HG02884 (cell line): ENCODE results near the gene ZNF382.
"Not testable (repeated sequence)": the region's sequence is repeated elsewhere in the genome, so short reads cannot be mapped to it uniquely, and the experiment has no call there.

ENCODE experiments used
- ATAC-seq: cut with Tn5 transposase; IDR thresholded peaks from one replicate; pipeline ENCODE4 v1.9.1; 2021; ENCODE audit warnings: mild to moderate bottlenecking, moderate library complexity; ENCODE audit not compliant: unreplicated experiment

ZNF382 gene

GRCh38 chr19:36605101-36605876 is at the start of gene ZNF382:
Gene ZNF382, plus strand, starts transcription at chr19:36605313. Its CDS starts 4,602 bp downstream, at chr19:36609915.
- ATAC-seq: peak; percentile 57

- ATAC-seq: no peak
Measured at GRCh38 chr19:36564391-36564790, 40.7 kb upstream of the ZNF382 start.

- ATAC-seq: no peak
Measured at GRCh38 chr19:36572593-36573019, 32.5 kb upstream of the ZNF382 start.

- ATAC-seq: peak; percentile 81
Measured at GRCh38 chr19:36573020-36573894, 31.9 kb upstream of the ZNF382 start, which contains the start of gene ZNF529. Gene ZNF529, minus strand, starts transcription at chr19:36573292. Its CDS starts 946 bp downstream, at chr19:36572346.

DNA sequence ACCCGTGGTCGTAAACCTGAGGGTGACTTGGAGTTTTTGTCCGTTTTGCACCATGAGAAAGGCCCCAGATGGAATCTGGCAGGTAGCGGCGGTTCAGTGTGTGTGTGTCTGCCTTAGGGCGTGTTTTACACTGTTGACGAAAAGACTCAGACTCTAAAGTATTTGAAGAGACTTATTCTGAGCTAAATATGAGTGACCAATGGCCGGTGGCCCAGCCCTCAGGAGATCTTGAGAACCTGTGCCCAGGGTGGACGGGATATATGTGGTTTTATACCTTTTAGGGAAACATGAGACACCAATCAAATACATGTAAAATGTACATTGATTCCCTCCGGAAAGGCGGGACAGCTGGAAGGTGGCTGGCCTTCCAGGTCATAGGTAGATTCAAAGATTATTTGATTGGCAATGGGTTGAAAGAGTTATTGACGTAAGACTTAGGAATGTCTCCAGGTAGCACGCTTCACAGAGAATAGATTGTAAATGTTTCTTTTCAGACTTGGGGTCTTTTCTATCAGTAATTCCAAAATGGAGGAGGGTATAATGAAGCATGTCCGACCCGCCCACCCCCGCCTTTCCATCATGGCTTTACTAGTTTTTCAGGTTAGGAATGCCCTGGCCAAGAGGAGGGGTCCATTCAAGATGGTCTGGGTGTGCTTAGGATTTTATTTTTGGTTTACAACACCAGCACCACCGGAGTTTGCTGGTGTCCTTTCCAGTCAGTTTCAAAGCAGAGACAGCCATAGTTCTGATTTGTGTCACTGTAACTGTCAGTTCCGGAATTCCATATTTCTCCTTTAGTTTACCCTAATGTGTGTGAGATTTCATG is 31.0 kb upstream of the ZNF382 start:
- peak; percentile 16 for ATAC-seq

- no peak for ATAC-seq
Measured at GRCh38 chr19:36574741-36575140, 30.4 kb upstream of the ZNF382 start.

DNA sequence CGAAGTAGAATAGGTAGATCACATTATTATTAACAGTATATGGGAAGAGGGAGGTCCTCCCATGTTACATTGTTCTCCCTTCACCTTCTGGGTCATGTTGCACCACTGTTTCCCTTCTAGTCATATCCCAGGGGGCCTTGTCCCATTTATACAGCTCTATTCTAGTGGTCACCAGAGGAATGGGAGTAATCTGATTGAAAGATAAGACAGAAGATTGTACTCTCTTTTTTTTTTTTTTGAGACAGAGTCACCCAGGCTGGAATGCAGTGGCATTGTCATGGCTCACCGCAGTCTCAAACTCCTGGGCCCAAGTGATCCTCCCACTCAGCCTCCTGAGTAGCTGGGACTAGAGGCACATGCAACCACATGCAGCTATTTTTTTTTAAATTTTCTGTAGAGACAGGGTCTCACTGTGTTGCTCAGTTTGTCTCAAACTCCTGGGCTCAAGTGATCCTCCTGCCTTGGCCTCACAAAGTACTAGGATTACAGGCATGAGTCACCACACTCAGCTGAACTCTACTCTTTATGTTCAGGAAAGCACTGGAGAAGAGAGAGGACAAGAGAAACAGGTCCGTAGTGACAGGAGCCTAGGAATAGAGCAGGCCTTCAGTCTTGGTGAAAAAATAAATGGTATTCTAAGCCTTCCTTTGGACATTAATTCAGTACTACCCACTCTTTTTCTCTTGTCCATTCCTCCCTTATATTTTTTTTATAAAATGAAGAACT is 27.7 kb upstream of the ZNF382 start:
- ATAC-seq: no peak

- ATAC-seq: no peak
Measured at GRCh38 chr19:36579255-36579654, 25.9 kb upstream of the ZNF382 start.

DNA sequence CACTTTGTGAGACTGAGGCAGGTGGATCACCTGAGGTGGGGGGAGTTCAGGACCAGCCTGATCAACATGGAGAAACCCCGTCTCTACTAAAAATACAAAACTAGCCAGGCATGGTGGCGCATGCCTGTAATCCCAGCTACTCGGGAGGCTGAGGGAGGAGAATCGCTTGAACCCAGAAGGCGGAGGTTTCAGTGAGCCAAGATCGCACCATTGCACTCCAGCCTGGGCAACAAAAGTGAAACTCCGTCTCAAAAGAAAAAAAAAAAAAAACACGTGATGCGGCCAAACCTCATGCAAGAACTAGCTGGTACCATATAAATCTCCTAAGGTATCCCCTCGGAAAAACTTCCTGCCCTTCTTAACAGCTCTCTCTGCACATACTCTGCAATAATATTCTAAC is 2.4 kb upstream of the ZNF382 start:
- ATAC-seq: not testable (repeated sequence)

DNA sequence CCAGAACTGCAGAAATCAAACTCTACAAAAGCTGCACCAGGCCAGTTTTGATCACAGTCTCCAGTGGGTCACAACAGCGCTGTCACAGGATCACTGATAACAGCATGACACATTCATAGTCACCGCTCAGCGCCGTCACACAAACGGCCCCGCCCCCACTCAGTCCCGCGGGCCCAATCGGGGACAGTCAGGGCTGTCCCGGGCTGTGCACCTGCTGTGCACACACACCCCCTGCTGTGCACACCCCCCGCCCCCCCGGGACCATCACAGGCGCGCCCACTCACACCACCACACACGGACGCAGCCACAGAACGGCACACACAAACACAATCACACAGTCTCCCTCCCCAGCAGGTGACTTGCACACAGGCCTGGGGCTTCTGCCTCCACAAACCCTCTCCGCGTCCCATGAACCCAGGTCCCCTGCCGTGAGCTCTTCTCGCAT is 435 bp upstream of the ZNF382 start:
- ATAC-seq: peak; percentile 57

DNA sequence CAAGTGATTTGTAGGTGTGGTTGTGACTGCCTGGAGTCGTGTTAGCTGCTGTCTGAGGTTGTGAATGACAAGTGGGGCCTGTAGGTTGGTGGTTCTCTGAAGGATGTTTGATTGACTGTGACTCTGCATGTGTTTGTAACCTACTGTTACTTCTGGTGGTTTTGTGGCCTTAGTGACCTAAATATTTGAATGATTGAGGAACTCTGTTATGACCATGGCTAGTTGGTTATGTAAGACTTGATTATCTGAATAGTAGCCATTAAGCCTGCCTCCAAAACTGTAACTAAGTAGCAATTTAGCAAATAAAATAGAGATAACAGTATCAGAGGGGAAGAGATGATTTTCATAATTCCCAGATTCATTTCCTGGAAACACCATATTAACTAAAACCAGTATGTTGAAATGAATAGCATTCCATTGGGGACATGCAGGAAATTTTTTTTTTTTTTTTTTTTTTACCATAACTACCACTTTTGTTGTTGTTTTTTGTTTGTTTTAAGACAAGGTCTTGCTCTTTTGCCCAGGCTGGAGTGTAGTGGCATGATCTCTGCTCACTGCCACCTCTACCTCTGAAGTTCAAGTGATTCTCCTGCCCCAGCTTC is 865 bp downstream of the ZNF382 start:
- no peak for ATAC-seq

- no peak for ATAC-seq
Measured at GRCh38 chr19:36627057-36627456, 21.9 kb downstream of the ZNF382 start.

DNA sequence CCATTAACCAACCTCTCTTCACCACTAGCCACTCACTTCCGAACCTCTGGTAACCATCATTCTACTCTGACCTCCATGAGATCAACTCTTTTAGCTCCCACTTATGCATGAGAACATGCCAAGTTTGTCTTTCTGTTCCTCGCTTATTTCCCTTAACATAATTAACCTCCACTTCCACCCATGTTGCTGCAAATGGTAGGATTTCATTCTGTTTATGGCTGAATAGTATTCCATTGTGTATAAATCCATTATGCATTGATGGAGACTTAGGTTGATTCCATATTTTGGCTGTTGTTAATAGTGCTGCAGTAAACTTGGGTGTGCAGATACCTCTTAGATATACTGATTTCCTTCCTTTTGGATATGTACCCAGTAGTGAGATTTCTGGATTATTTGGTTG is 30.2 kb downstream of the ZNF382 start:
- no peak for ATAC-seq

DNA sequence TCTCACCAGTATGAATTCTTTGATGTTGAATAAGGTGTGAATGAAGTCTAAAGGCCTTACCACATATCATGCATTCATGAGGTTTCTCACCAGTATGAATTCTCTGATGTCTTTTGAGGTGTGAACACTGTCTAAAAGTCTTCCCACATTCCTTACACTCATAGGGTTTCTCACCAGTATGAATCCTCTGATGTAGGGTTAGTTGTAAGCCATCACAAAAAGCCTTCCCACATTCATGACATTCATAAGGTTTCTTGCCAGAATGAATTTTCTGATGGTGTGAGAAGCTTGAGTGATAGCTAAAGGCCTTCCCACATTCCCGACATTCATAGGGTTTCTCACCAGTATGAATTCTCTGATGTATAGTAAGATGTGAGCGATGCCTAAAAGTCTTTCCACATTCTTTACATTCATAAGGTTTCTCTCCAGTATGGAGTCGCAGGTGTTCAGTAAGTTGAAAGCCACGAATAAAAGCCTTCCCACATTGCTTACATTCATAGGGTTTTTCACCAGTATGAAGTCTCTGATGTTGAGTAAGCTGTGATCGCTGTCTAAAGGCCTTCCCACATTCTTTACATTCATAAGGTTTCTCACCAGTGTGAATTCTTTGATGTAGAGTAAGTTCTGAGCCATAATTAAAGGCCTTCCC is 33.9 kb downstream of the ZNF382 start:
- ATAC-seq: no peak

- no peak for ATAC-seq
Measured at GRCh38 chr19:36646746-36647145, 41.6 kb downstream of the ZNF382 start.

DNA sequence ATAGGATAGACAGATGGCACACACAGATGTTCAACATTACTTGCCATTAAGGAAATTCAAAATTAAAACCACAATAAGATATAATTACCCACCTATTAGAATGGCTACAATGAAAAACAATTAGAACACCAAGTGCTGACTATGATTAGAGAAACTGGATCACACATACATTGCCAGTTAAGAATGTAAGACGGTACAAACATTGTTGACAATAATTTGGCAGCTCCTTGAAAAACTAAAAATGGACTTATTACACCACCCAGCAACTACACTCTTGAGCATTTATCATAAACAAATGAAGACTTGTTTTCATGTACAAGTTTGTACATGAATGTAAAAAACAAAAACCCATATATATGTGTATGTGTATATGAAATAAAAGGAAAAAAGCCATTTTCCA is 47.8 kb downstream of the ZNF382 start:
- no peak for ATAC-seq

DNA sequence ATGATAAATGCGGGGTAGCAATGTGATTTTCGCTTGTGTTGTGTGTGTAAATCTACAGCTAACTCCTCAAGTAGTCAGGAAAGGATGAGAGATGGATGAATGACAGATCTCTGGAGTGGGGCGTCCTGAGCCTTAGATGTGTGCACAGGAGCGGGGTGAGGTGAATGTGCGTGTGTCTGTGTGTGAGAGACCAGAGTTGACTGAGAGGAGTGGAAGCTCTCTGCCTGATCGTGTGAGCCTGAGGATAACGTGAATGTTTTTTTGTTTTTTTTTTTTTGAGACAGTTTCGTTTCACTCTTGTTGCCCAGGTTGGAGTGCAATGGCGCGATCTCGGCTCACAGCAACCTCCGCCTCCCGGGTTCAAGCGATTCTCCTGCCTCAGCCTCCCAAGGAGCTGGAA is 60.7 kb downstream of the ZNF382 start:
- no peak for ATAC-seq

- ATAC-seq: no peak
Measured at GRCh38 chr19:36668646-36669045, 63.5 kb downstream of the ZNF382 start.

DNA sequence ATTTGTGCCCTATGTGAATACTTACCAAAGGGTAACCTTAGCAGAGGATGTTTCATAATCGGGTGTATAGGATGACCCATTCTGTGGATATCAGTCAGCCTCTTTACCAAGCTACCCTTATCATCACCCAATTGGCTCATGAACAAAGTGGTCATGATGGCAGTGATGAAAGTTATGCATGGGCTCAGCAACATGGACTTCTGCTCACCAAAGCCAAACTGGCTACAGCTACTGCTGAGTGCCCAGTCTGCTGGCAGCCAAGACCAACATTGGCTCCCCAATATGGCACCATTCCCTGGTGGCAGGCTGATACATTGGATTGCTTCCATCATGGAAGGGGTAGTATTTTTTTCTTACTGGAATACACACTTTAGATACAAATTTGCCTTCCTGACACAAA is 67.3 kb downstream of the ZNF382 start:
- no peak for ATAC-seq
